Measurements from ENCODE around the gene AAK1.

DNA sequence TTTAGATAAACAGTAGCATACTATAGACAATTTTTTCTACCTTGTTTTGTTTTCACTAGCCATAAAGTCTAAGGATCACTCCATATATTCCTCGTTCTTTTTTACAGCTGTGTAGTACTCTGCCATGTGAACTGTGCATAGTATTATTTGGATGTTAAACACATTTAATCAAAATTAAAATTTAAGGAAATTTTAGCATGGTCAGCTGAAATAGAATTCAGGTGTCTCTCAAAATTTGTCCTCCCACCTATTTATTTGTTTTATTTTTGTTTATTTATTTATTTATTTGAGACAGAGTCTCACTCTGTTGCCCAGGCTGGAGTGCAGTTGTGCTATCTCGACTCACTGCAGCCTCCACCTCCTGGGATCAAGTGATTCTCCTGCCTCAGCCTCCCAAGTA, 46.4 kb upstream of the AAK1 start:
- TF ChIP-seq POLR2A (IDR thresholded peaks at IDR 0.05) (no peak), POLR2AphosphoS5 (IDR thresholded peaks at IDR 0.05) (no peak)
- TF ChIP-seq, protein P1, sequence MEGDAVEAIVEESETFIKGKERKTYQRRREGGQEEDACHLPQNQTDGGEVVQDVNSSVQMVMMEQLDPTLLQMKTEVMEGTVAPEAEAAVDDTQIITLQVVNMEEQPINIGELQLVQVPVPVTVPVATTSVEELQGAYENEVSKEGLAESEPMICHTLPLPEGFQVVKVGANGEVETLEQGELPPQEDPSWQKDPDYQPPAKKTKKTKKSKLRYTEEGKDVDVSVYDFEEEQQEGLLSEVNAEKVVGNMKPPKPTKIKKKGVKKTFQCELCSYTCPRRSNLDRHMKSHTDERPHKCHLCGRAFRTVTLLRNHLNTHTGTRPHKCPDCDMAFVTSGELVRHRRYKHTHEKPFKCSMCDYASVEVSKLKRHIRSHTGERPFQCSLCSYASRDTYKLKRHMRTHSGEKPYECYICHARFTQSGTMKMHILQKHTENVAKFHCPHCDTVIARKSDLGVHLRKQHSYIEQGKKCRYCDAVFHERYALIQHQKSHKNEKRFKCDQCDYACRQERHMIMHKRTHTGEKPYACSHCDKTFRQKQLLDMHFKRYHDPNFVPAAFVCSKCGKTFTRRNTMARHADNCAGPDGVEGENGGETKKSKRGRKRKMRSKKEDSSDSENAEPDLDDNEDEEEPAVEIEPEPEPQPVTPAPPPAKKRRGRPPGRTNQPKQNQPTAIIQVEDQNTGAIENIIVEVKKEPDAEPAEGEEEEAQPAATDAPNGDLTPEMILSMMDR (IDR thresholded peaks at IDR 0.05) = no peak

All from breast epithelium (tissue), 3 donors.